HCT116 (cell line): ENCODE measurements around the gene PGRMC2. TPM values are rescaled to one million over a fixed set of nuclear protein-coding genes. Genes with fewer than 3 reads are reported as not detected.

Source experiments
- ATAC-seq: fragments of 200-7000 bp; cut with Tn5 transposase; 2 replicates; pipeline ENCODE4 v1.9.1; 2020; ENCODE audit warnings: mild to moderate bottlenecking, moderate library complexity
- BruUV-seq: library from RNA; stranded (reverse); fragments of 400-500 nt; replicated peaks from 2 replicates; lab custom pipeline; 2021; lab: Mats Ljungman, UMichigan
- CTCF ChIA-PET: fragments of 300-600 bp; sonication (Branson Sonifier 250); formaldehyde crosslinking; loops from one replicate; lab custom pipeline; 2021; ENCODE audit warnings: antibody characterized with exemption; lab: Charles Lee
- POLR2A ChIA-PET: fragments of 300-600, 350-600 bp; sonication (Branson Sonifier 250); formaldehyde crosslinking; loops from one replicate; lab custom pipeline; 2021; ENCODE audit warnings: antibody characterized with exemption; lab: Charles Lee
- RAD21 ChIA-PET, 2 experiments: fragments of 300-600 bp; sonication (Branson Sonifier 250); formaldehyde crosslinking; loops; one replicate each; lab custom pipeline; 2023; ENCODE audit warnings: low total read pairs in 2 of 2; ENCODE audit not compliant: uncharacterized antibody in 2 of 2, unreplicated experiment in 2 of 2, low non-redundant PET in 1 of 2; lab: Charles Lee
- DNase-seq: peaks from one replicate; pipeline ENCODE4 v3.0.0-alpha.2; 2010; ENCODE audit warnings: low read depth, low spot score
- H2AFZ ChIP-seq: fragments of 200-600 bp; shearing (Covaris generic), sonication (generic); 2 replicates; pipeline ENCODE4 v1.6.1; 2017; ENCODE audit warnings: low read depth, mixed run types, mixed read lengths, antibody characterized with exemption, low read length; ENCODE audit not compliant: poor library complexity, severe bottlenecking
- H3K27ac ChIP-seq: 2 replicates; pipeline ENCODE4 v1.5.1; 2012; ENCODE audit warnings: low read depth, low read length
- H3K27me3 ChIP-seq: fragments of 200-600 bp; sonication (generic); 2 replicates; pipeline ENCODE4 v1.6.1; 2016; ENCODE audit warnings: mixed run types, low read length, mixed read lengths; ENCODE audit not compliant: insufficient read depth
- H3K36me3 ChIP-seq, 2 experiments: fragments of 200-500 bp in 1 of 2; fragments of 200-600 bp in 1 of 2; sonication (Bioruptor generic) in 1 of 2; sonication (generic) in 1 of 2; 2 replicates each; pipeline versions ENCODE4 v1.5.1 to v1.6.1; 2014 to 2016; ENCODE audit warnings: low read length in 2 of 2, inconsistent platforms in 1 of 2, mixed read lengths in 1 of 2, mixed run types in 1 of 2; ENCODE audit not compliant: insufficient read depth in 2 of 2, control insufficient read depth in 1 of 2
- H3K4me1 ChIP-seq, 2 experiments: fragments of 200-600 bp in 1 of 2; sonication (generic) in 1 of 2; 2 replicates each; pipeline versions ENCODE4 v1.5.1 to v1.6.1; 2012 to 2017; ENCODE audit warnings: low read length in 2 of 2, inconsistent platforms in 1 of 2, mild to moderate bottlenecking in 1 of 2, mixed read lengths in 1 of 2, mixed run types in 1 of 2, moderate library complexity in 1 of 2; ENCODE audit not compliant: insufficient read depth in 2 of 2, control insufficient read depth in 1 of 2
- H3K4me2 ChIP-seq: fragments of 200-600 bp; sonication (generic); 2 replicates; pipeline ENCODE4 v1.6.1; 2017; ENCODE audit warnings: mixed run types, low read length, mixed read lengths
- H3K4me3 ChIP-seq, 2 experiments: fragments of 200-600 bp in 1 of 2; sonication (generic) in 1 of 2; replicated peaks in 1 of 2; 2 replicates each; pipeline ENCODE4 v1.5.1; 2011 to 2016; ENCODE audit warnings: low read length in 2 of 2, control low read depth in 1 of 2, low read depth in 1 of 2, mild to moderate bottlenecking in 1 of 2, mixed read lengths in 1 of 2, mixed run types in 1 of 2
- H3K79me2 ChIP-seq: fragments of 200-600 bp; sonication (generic); 2 replicates; pipeline ENCODE4 v1.6.1; 2017; ENCODE audit warnings: mild to moderate bottlenecking, mixed run types, low read length, moderate library complexity, mixed read lengths; ENCODE audit not compliant: insufficient read depth
- H3K9ac ChIP-seq: fragments of 200-600 bp; sonication (generic); 2 replicates; pipeline ENCODE4 v1.6.1; 2016; ENCODE audit warnings: low read length, mixed read lengths
- H3K9me2 ChIP-seq: fragments of 200-600 bp; sonication (generic), shearing (Covaris generic); 2 replicates; pipeline ENCODE4 v1.6.1; 2017; ENCODE audit warnings: mixed run types, mild to moderate bottlenecking, moderate library complexity; ENCODE audit not compliant: insufficient read depth
- H3K9me3 ChIP-seq, 2 experiments: fragments of 200-500 bp in 1 of 2; fragments of 200-600 bp in 1 of 2; sonication (Bioruptor generic) in 1 of 2; sonication (generic) in 1 of 2; 2 replicates each; pipeline ENCODE4 v1.6.1; 2014 to 2017; ENCODE audit warnings: low read length in 2 of 2, mixed read lengths in 2 of 2, inconsistent platforms in 1 of 2, low read depth in 1 of 2, mild to moderate bottlenecking in 1 of 2, mixed run types in 1 of 2, moderate library complexity in 1 of 2; ENCODE audit not compliant: control insufficient read depth in 1 of 2, insufficient read depth in 1 of 2
- H4K20me1 ChIP-seq: fragments of 200-600 bp; sonication (generic), shearing (Covaris generic); 2 replicates; pipeline ENCODE4 v1.6.1; 2017; ENCODE audit warnings: mixed run types, mild to moderate bottlenecking, moderate library complexity; ENCODE audit not compliant: insufficient read depth
- ATF3 ChIP-seq: IDR thresholded peaks from 2 replicates; pipeline ENCODE4 v1.6.1; 2012
- CEBPB ChIP-seq: IDR thresholded peaks from 2 replicates; pipeline ENCODE4 v1.6.1; 2012; ENCODE audit warnings: low read depth
- EGR1 ChIP-seq: IDR thresholded peaks from 2 replicates; pipeline ENCODE4 v1.6.1; 2012; ENCODE audit warnings: low read depth
- ELF1 ChIP-seq: IDR thresholded peaks from 2 replicates; pipeline ENCODE4 v1.6.1; 2012; ENCODE audit warnings: low read depth, borderline replicate concordance
- EZH2 ChIP-seq: fragments of 200-600 bp; sonication (generic); IDR thresholded peaks from 2 replicates; pipeline ENCODE4 v1.6.1; 2017; ENCODE audit warnings: antibody characterized with exemption, mixed run types
- EZH2phosphoT487 ChIP-seq: fragments of 200-600 bp; IDR thresholded peaks from 2 replicates; pipeline ENCODE4 v1.6.1; 2018; ENCODE audit warnings: antibody characterized with exemption, borderline replicate concordance
- FOSL1 ChIP-seq: IDR thresholded peaks from 2 replicates; pipeline ENCODE4 v1.6.1; 2012; ENCODE audit warnings: low read depth
- POLR2AphosphoS5 ChIP-seq: IDR thresholded peaks from 2 replicates; pipeline ENCODE4 v1.6.1; 2011; ENCODE audit warnings: mild to moderate bottlenecking, low read depth, low read length, moderate library complexity
- SP1 ChIP-seq: IDR thresholded peaks from 2 replicates; pipeline ENCODE4 v1.6.1; 2012; ENCODE audit warnings: low read depth
- TCF7L2 ChIP-seq: IDR thresholded peaks from 2 replicates; pipeline ENCODE4 v1.7.0; 2011; ENCODE audit warnings: borderline replicate concordance, inconsistent platforms; ENCODE audit not compliant: insufficient read depth, insufficient read length; ENCODE audit errors: extremely low read depth
- YY1 ChIP-seq: IDR thresholded peaks from 2 replicates; pipeline ENCODE4 v1.6.1; 2011; ENCODE audit warnings: low read length, low read depth, moderate library complexity, mild to moderate bottlenecking; ENCODE audit not compliant: insufficient replicate concordance; ENCODE audit errors: extremely low read depth
- ZBTB33 ChIP-seq: IDR thresholded peaks from 2 replicates; pipeline ENCODE4 v1.6.1; 2011; ENCODE audit warnings: mild to moderate bottlenecking, low read length, moderate library complexity; ENCODE audit not compliant: insufficient replicate concordance; ENCODE audit errors: extremely low read depth
- ZFX ChIP-seq: fragments of 450-650 bp; IDR thresholded peaks from 2 replicates; pipeline ENCODE4 v1.6.1; 2017
- ZNF274 ChIP-seq: fragments of 200-500 bp; sonication (Bioruptor generic); IDR thresholded peaks from 2 replicates; pipeline ENCODE4 v1.6.1; 2014; ENCODE audit warnings: mild to moderate bottlenecking, low read depth, low read length, inconsistent platforms
- intact Hi-C: fragments of 100-400 bp; cut with micrococcal nuclease; formaldehyde crosslinking; loops from 2 replicates; pipeline ENCODE4 v1.10.0; 2022
- total RNA-seq: library from RNA; stranded (reverse); gene quantifications from one replicate; pipeline ENCODE4 v1.2.1, GENCODE V29; 2021; ENCODE audit not compliant: unreplicated experiment
- TF ChIP-seq, protein P1 (sequence below), 3 experiments: fragments of 200-600 bp in 1 of 3; sonication (generic) in 1 of 3; IDR thresholded peaks in 2 of 3; conservative IDR thresholded peaks in 1 of 3; 2 replicates each; pipeline ENCODE4 v1.5.1; 2012 to 2017; ENCODE audit warnings: low read depth in 2 of 3, low read length in 2 of 3, antibody characterized with exemption in 1 of 3, borderline replicate concordance in 1 of 3, control low read depth in 1 of 3, mild to moderate bottlenecking in 1 of 3, mixed read lengths in 1 of 3, mixed run types in 1 of 3, moderate library complexity in 1 of 3; ENCODE audit not compliant: insufficient read depth in 1 of 3

The PGRMC2 gene
- total RNA-seq, 1 experiment from 2014 or later: 52.3 TPM

DNA sequence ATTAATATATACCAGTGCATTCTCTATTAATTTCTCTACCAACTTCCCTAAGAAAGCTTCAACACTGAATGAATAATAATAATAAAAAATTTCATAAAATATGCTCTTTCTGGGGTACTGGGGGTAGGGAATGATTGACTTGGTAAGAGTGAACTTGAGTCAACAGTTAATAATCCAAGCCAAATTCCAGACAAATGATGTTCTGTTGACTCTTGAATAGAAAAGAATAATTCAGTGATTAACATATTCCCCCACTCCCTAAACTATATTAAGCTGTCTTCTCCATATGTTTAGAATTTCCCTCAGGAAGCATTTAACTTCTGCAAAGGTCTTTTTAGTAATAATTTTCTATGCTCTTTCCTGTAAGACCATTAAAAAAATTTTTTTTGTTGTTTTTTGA, 12.3 kb downstream of the PGRMC2 start:
- Histone ChIP-seq H3K27ac (no peak overlapping the region), H2AFZ (no peak overlapping the region), H3K9ac (no peak overlapping the region), H3K4me2 (no peak overlapping the region), H3K9me2 (no peaks in the 10 kb centered on the region), H3K4me3 (no peak overlapping the region), H3K36me3 (peaks cover 13 to 17% of the 10 kb centered on the region in 2 experiments), H3K27me3 (no peaks in the 10 kb centered on the region), H4K20me1 (0 out of 2 replicates have a peak, but pooled peaks cover 7% of the 10 kb centered on the region), H3K4me1 (no peaks in the 10 kb centered on the region; a peak in 1 of 4 replicates), H3K79me2 (peaks cover 79% of the 10 kb centered on the region), H3K9me3 (no peaks in the 10 kb centered on the region)
- ChIA-PET POLR2A (no interaction called here), RAD21 (no interaction called here), CTCF (no interaction called here)
- intact Hi-C loops: no loop called here
- BruUV-seq: no TSS peak
- DNase-seq (no peak), ATAC-seq (no peak)
- TF ChIP-seq EZH2phosphoT487 (no peak), POLR2AphosphoS5 (no peak), ZFX (no peak), SP1 (no peak), CEBPB (no peak), TCF7L2 (no peak), FOSL1 (no peak), EZH2 (no peak), ZNF274 (no peak), YY1 (no peak), EGR1 (no peak), ELF1 (no peak), ATF3 (no peak), ZBTB33 (no peak)
- TF ChIP-seq, protein P1, sequence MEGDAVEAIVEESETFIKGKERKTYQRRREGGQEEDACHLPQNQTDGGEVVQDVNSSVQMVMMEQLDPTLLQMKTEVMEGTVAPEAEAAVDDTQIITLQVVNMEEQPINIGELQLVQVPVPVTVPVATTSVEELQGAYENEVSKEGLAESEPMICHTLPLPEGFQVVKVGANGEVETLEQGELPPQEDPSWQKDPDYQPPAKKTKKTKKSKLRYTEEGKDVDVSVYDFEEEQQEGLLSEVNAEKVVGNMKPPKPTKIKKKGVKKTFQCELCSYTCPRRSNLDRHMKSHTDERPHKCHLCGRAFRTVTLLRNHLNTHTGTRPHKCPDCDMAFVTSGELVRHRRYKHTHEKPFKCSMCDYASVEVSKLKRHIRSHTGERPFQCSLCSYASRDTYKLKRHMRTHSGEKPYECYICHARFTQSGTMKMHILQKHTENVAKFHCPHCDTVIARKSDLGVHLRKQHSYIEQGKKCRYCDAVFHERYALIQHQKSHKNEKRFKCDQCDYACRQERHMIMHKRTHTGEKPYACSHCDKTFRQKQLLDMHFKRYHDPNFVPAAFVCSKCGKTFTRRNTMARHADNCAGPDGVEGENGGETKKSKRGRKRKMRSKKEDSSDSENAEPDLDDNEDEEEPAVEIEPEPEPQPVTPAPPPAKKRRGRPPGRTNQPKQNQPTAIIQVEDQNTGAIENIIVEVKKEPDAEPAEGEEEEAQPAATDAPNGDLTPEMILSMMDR (IDR thresholded peaks at IDR 0.05 in 2 of 3, conservative IDR thresholded peaks at IDR 0.05 in 1 of 3; ENCODE audit: borderline replicate concordance in 1 of 3, insufficient read depth in 1 of 3, low read depth in 2 of 3, low read length in 2 of 3): no peak
